Panc1 (cell line): ENCODE results near the gene GATA5. TPM values are rescaled to one million over a fixed set of nuclear protein-coding genes. Genes with fewer than 3 reads are reported as not detected.

ENCODE experiments used
- ATAC-seq: fragments of 200-7000 bp; cut with Tn5 transposase; 2 replicates; pipeline ENCODE4 v1.9.1; 2020; ENCODE audit warnings: mild to moderate bottlenecking, moderate library complexity
- BruUV-seq: library from RNA; stranded (reverse); fragments of 400-500 nt; replicated peaks from 2 replicates; lab custom pipeline; 2021; lab: Mats Ljungman, UMichigan
- CTCF ChIA-PET: fragments of 300-600 bp; sonication (Branson Sonifier 250); formaldehyde crosslinking; loops from one replicate; lab custom pipeline; 2022; ENCODE audit warnings: antibody characterized with exemption; lab: Charles Lee
- POLR2A ChIA-PET: fragments of 300-600 bp; sonication (Branson Sonifier 250); formaldehyde crosslinking; loops from one replicate; lab custom pipeline; 2022; ENCODE audit warnings: antibody characterized with exemption; lab: Charles Lee
- DNase-seq: peaks from one replicate; pipeline ENCODE4 v3.0.0-alpha.2; 2010; ENCODE audit warnings: low read depth, low spot score
- H3K27ac ChIP-seq: 2 replicates; pipeline ENCODE4 v1.5.1; 2011; ENCODE audit warnings: mild to moderate bottlenecking, low read length, inconsistent platforms
- H3K27me3 ChIP-seq: fragments of 200-500 bp; sonication (Bioruptor generic); 2 replicates; pipeline ENCODE4 v1.6.0; 2014; ENCODE audit warnings: low read length, inconsistent platforms; ENCODE audit not compliant: control insufficient read depth, insufficient read depth
- H3K36me3 ChIP-seq: fragments of 200-500 bp; sonication (Bioruptor generic); 2 replicates; pipeline ENCODE4 v1.5.1; 2014; ENCODE audit warnings: inconsistent platforms, mild to moderate bottlenecking, low read length, moderate library complexity; ENCODE audit not compliant: control insufficient read depth, insufficient read depth
- H3K4me1 ChIP-seq: 2 replicates; pipeline ENCODE4 v1.5.1; 2011; ENCODE audit warnings: inconsistent platforms, mild to moderate bottlenecking, low read length, moderate library complexity; ENCODE audit not compliant: control insufficient read depth, insufficient read depth
- H3K4me3 ChIP-seq, 2 experiments: 2 replicates each; pipeline ENCODE4 v1.5.1; 2011 to 2012; ENCODE audit warnings: low read depth in 2 of 2, low read length in 2 of 2, mild to moderate bottlenecking in 2 of 2, inconsistent platforms in 1 of 2, moderate library complexity in 1 of 2
- H3K9me3 ChIP-seq: fragments of 200-500 bp; sonication (Bioruptor generic); 2 replicates; pipeline ENCODE4 v1.5.1; 2014; ENCODE audit warnings: low read depth, mild to moderate bottlenecking, inconsistent platforms, low read length, moderate library complexity; ENCODE audit not compliant: control insufficient read depth, insufficient read depth
- POLR2AphosphoS5 ChIP-seq: IDR thresholded peaks from 2 replicates; pipeline ENCODE4 v1.6.1; 2012; ENCODE audit warnings: mild to moderate bottlenecking, low read depth, low read length, moderate library complexity
- in situ Hi-C: cut with HindIII; loops from 2 replicates; pipeline ENCODE4 v1.10.0; 2016; ENCODE audit warnings: low sequenced_read_pairs, low pct_unique_long_range_greater_than_20kb
- intact Hi-C: fragments of 100-400 bp; cut with micrococcal nuclease; formaldehyde crosslinking; loops from one replicate; pipeline ENCODE4 v1.10.0; 2022; ENCODE audit not compliant: unreplicated experiment
- total RNA-seq: library from RNA; stranded (reverse); gene quantifications from one replicate; pipeline ENCODE4 v1.2.1, GENCODE V29; 2021; ENCODE audit not compliant: unreplicated experiment
- TF ChIP-seq, protein P1 (sequence below): fragments of 450-650 bp; IDR thresholded peaks from 2 replicates; pipeline ENCODE4 v1.5.1; 2017; ENCODE audit warnings: mild to moderate bottlenecking

Gene GATA5
- total RNA-seq, 1 experiment from 2014 or later = 53.2 TPM

- H3K4me3 ChIP-seq = no peak overlapping the region
- DNase-seq (no peak), ATAC-seq (peak; percentile 62)
- in situ Hi-C loops = no loop called here
- ChIA-PET POLR2A (no interaction called here), CTCF (interaction anchor here (1.0 kb wide), 1 partner anchor 107 kb away, joined by 3 read pairs; no protein-coding TSS in a partner anchor)
- TF ChIP-seq POLR2AphosphoS5 = no peak
- TF ChIP-seq, protein P1, sequence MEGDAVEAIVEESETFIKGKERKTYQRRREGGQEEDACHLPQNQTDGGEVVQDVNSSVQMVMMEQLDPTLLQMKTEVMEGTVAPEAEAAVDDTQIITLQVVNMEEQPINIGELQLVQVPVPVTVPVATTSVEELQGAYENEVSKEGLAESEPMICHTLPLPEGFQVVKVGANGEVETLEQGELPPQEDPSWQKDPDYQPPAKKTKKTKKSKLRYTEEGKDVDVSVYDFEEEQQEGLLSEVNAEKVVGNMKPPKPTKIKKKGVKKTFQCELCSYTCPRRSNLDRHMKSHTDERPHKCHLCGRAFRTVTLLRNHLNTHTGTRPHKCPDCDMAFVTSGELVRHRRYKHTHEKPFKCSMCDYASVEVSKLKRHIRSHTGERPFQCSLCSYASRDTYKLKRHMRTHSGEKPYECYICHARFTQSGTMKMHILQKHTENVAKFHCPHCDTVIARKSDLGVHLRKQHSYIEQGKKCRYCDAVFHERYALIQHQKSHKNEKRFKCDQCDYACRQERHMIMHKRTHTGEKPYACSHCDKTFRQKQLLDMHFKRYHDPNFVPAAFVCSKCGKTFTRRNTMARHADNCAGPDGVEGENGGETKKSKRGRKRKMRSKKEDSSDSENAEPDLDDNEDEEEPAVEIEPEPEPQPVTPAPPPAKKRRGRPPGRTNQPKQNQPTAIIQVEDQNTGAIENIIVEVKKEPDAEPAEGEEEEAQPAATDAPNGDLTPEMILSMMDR = peak; percentile 80; the same call in 1 of the 2 replicates
- no peak overlapping the region for H3K27ac ChIP-seq
- H3K36me3 ChIP-seq = no peaks in the 10 kb centered on the region
- intact Hi-C loops = no loop called here
- H3K9me3 ChIP-seq = no peaks in the 10 kb centered on the region
- no peaks in the 10 kb centered on the region for H3K27me3 ChIP-seq
- peaks cover 12% of the 10 kb centered on the region for H3K4me1 ChIP-seq
- no TSS peak for BruUV-seq
Measured at GRCh38 chr20:62413896-62414481, 61.8 kb downstream of the GATA5 start.

Other genes starting within 250 kb of the GATA5 start
- 41.4 TPM for gene OSBPL2, start 237.5 kb downstream of the GATA5 start, total RNA-seq
- gene ADRM1, start 173.0 kb downstream of the GATA5 start, total RNA-seq = 194 TPM
- gene LAMA5, start 108.7 kb downstream of the GATA5 start, total RNA-seq = 497 TPM
- 1,761 TPM for gene RPS21, start 88.9 kb downstream of the GATA5 start, total RNA-seq
- 9.8 TPM for gene CABLES2, start 68.7 kb downstream of the GATA5 start, total RNA-seq
- gene RBBP8NL, start 48.5 kb downstream of the GATA5 start, total RNA-seq = not detected
- gene SLCO4A1, start 166.5 kb upstream of the GATA5 start, total RNA-seq = 167 TPM
- gene NTSR1, start 232.8 kb upstream of the GATA5 start, total RNA-seq = 44.1 TPM